ENCODE data around the gene EHBP1.

GRCh38 chr2:62897187-62897827 lies 191.8 kb downstream of the EHBP1 start:
- TF ChIP-seq POLR2AphosphoS5 (IDR thresholded peaks at IDR 0.05; ENCODE audit: low read depth) (no peak), EZH2 (IDR thresholded peaks at IDR 0.05; ENCODE audit: low read depth, unreplicated experiment) (no peak)
- TF ChIP-seq, protein P1, sequence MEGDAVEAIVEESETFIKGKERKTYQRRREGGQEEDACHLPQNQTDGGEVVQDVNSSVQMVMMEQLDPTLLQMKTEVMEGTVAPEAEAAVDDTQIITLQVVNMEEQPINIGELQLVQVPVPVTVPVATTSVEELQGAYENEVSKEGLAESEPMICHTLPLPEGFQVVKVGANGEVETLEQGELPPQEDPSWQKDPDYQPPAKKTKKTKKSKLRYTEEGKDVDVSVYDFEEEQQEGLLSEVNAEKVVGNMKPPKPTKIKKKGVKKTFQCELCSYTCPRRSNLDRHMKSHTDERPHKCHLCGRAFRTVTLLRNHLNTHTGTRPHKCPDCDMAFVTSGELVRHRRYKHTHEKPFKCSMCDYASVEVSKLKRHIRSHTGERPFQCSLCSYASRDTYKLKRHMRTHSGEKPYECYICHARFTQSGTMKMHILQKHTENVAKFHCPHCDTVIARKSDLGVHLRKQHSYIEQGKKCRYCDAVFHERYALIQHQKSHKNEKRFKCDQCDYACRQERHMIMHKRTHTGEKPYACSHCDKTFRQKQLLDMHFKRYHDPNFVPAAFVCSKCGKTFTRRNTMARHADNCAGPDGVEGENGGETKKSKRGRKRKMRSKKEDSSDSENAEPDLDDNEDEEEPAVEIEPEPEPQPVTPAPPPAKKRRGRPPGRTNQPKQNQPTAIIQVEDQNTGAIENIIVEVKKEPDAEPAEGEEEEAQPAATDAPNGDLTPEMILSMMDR (conservative IDR thresholded peaks at IDR 0.05; ENCODE audit: low read depth in 2 of 2): no peak

All from GM23338 (cell line).